GM12891 (cell line): ENCODE data around the gene ANP32A.

ENCODE experiments used
- PAX5 ChIP-seq: IDR thresholded peaks from 2 replicates; pipeline ENCODE4 v1.6.1; 2011; ENCODE audit warnings: low read length, moderate library complexity, mild to moderate bottlenecking; ENCODE audit not compliant: insufficient read depth, severe bottlenecking
- POLR2A ChIP-seq: IDR thresholded peaks from 2 replicates; pipeline ENCODE4 v1.6.1; 2011; ENCODE audit warnings: low read depth, low read length, control low read depth
- POLR2AphosphoS5 ChIP-seq: IDR thresholded peaks from 2 replicates; pipeline ENCODE4 v1.6.1; 2011; ENCODE audit warnings: low read depth, low read length, control low read depth
- SPI1 ChIP-seq: IDR thresholded peaks from 2 replicates; pipeline ENCODE4 v1.6.1; 2011; ENCODE audit warnings: low read depth, low read length, control low read depth
- TAF1 ChIP-seq: IDR thresholded peaks from 2 replicates; pipeline ENCODE4 v1.6.1; 2011; ENCODE audit warnings: low read depth, low read length, control low read depth

GRCh38 chr15:68734881-68735280 is 85.8 kb downstream of the ANP32A start:
- TF ChIP-seq POLR2A (no peak), POLR2AphosphoS5 (no peak), TAF1 (no peak), SPI1 (no peak), PAX5 (no peak)
